ENCODE measurements around the gene LCOR.

The LCOR gene

DNA sequence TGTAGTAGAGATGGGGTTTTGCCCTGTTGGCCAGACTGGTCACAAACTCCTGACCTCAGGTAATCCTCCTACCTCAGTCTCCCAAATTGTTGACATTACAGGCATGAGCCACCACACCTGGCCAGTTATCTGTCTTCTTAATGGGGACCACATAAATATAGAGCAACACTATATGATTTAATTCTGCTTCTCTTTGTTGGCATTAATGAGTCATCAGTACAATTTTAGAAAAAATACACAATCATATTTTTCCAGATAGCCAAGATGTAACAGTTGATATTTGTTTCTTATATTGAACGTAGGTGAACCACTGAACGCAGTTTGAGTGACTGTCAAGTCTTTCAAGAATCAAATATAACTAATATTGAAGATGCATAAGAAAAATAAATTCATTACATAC is 48.5 kb downstream of the LCOR start:
- no peak for DNase-seq (ENCODE audit: extremely low spot score)
- CTCF ChIA-PET, result interaction anchor here (1.2 kb wide), 1 partner anchor 9 kb away, joined by 6 read pairs; no protein-coding TSS in a partner anchor
- POLR2A ChIA-PET, result no interaction called here

DNA sequence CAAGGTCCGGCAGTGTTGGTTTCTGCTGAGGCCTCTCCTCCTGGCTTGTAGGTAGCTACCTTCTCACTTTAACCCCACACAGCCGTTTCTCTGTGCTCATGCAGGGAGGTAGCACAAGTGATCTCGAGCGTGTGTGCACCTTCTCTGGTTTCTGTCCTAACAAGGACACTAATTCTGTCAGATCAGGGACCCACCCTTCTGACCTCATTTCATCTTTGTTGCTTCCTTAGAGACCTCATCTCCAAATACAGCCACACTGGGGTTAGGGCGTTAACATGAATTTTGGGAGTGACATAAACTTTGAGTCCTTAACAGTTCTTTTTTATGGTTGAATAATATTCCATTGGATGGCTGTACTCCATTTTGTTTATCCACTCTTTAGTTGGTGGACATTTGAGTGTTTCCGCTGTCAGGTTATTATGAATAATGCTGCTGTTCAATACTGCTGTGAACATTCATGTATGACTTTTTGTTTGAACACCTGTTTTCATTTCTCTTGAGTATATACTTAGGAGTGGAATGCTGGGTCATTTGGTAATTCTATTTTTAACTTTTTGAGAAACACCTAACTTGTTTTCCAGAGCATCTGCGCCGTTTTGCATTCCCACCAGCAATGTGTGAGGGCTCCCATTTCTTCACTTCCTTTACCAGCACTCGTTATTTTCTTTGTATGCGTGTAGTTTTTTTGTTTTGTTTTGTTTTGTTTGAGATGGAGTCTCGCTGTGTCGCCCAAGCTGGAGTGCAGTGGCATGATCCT is 57.5 kb downstream of the LCOR start:
- ChIA-PET CTCF (interaction anchor here (1.2 kb wide), 1 partner anchor 10 kb away, joined by 3 read pairs; no protein-coding TSS in a partner anchor), POLR2A (no interaction called here)
- DNase-seq (ENCODE audit: extremely low spot score), result no peak
- TF ChIP-seq, protein P1, sequence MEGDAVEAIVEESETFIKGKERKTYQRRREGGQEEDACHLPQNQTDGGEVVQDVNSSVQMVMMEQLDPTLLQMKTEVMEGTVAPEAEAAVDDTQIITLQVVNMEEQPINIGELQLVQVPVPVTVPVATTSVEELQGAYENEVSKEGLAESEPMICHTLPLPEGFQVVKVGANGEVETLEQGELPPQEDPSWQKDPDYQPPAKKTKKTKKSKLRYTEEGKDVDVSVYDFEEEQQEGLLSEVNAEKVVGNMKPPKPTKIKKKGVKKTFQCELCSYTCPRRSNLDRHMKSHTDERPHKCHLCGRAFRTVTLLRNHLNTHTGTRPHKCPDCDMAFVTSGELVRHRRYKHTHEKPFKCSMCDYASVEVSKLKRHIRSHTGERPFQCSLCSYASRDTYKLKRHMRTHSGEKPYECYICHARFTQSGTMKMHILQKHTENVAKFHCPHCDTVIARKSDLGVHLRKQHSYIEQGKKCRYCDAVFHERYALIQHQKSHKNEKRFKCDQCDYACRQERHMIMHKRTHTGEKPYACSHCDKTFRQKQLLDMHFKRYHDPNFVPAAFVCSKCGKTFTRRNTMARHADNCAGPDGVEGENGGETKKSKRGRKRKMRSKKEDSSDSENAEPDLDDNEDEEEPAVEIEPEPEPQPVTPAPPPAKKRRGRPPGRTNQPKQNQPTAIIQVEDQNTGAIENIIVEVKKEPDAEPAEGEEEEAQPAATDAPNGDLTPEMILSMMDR (IDR thresholded peaks at IDR 0.05; ENCODE audit: control extremely low read depth, extremely low read depth, low read depth, missing control alignments), result no peak

More for the DNA sequence above, 48.5 kb downstream of the LCOR start:
- TF ChIP-seq, protein P1 (IDR thresholded peaks at IDR 0.05; ENCODE audit: control extremely low read depth, extremely low read depth, low read depth, missing control alignments), result no peak

DNA sequence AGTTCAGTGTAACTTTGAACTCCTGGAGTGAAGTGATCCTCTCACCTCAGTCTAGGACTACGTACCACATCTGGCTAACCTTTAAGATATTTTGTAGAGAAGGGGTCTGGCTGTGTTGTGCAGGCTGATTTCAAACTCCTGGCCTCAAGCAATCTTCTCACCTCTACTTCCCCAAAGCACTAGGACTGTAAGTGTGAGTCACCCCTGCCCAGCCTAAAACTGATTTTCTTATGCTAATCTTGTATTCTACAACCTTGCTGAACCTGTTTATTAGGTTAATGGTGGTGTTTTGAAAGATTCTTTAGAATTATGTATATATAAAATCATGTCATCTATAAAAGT is 58.0 kb downstream of the LCOR start:
- TF ChIP-seq, protein P1 (IDR thresholded peaks at IDR 0.05; ENCODE audit: control extremely low read depth, extremely low read depth, low read depth, missing control alignments), result no peak
- ChIA-PET POLR2A (no interaction called here), CTCF (no interaction called here)
- no peak for DNase-seq (ENCODE audit: extremely low spot score)

DNA sequence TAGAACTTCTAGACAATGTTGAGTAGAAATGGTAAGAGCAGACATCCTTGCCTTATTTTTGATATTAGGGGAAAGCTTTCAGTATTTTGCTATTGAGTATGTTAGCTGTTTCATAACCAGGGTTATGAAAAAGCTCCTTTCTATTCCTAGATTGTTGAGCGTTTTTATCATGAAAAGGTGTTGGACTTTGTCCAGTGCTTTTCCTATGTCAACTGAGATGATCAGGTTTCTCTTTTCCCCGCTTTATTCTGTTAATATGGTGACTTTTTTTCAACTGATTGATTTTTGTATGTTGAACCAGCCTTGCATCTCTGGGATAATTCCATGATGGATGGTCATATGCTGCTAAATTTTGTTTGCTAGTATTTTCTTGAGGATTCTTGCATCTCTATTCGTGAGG is 58.5 kb downstream of the LCOR start:
- ChIA-PET POLR2A (no interaction called here), CTCF (no interaction called here)
- TF ChIP-seq, protein P1 (IDR thresholded peaks at IDR 0.05; ENCODE audit: control extremely low read depth, extremely low read depth, low read depth, missing control alignments), result no peak
- no peak for DNase-seq (ENCODE audit: extremely low spot score)

DNA sequence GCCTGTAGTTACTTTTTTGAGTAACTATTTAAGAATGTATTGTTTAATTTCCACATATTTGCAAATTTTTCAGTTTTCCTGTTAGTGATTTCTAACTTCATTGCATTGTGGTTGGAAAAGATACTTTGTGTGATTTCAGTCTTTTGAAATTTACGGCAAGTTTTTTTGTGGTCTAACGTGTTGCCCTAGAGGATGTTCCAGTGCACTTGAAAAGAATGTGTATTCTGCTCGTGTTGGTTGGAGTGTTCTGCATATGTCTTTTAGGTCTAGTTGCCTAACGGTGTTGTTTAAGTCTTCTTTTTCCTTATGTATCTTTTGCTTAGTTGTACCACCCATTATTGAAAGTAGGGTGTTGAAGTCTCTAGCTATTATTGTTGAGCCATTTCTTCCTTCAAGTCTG is 59.7 kb downstream of the LCOR start:
- DNase-seq (ENCODE audit: extremely low spot score), result no peak
- CTCF ChIA-PET, result no interaction called here
- POLR2A ChIA-PET, result no interaction called here
- TF ChIP-seq, protein P1 (IDR thresholded peaks at IDR 0.05; ENCODE audit: control extremely low read depth, extremely low read depth, low read depth, missing control alignments), result no peak

DNA sequence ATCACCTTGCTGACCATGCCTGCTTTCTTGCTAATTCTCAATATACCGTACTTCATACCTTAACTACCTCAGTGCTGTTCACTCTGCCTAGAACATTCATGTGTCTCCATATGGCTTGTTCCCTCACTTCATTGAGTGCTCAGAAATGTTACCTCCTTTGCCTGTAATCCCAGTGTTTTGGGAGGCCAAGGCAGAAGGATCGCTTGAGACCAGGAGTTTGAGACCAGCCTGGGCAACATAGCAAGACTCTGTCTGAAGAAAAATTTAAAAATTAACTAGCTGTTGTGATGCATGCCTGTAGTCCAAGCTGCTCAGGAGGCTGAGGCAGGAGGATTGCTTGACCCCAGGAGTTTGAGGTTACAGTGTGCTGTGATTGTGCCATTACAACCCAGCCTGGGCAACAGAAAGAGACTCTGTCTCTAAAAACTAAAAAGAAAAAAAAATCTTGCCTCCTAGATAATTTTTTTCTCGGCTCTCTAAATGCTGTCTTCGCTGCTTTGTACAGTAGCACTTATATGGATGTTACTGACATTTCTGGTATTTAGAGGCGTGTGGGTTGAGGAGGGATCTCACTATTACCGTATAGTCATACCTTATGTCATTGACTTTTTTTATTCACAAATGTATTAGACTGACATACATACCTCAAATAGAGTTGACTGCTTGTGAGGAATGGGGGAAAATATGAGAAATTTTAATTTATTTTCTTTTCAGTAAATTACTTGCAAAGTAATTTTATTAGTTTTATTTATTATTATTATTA is 63.7 kb downstream of the LCOR start:
- TF ChIP-seq, protein P1 (IDR thresholded peaks at IDR 0.05; ENCODE audit: control extremely low read depth, extremely low read depth, low read depth, missing control alignments), result no peak
- ChIA-PET CTCF (interaction anchor here (1.5 to 3.4 kb wide), 3 partner anchors 11 to 45 kb away, joined by 3 to 16 read pairs (median 7); no protein-coding TSS in a partner anchor), POLR2A (no interaction called here)
- DNase-seq (ENCODE audit: extremely low spot score), result no peak
